Fibroblast of skin of left biceps (primary cell): ENCODE results near the gene ZNF761.
"Not testable (repeated sequence)": the region's sequence is repeated elsewhere in the genome, so short reads cannot be mapped to it uniquely, and the experiment has no call there.

Experiments used
- DNase-seq, 2 experiments: peaks; one replicate each; pipeline ENCODE4 v3.0.0-alpha.2; 2013; ENCODE audit warnings: low read depth in 2 of 2

ZNF761 gene

GRCh38 chr19:53460131-53460721, 28.4 kb downstream of the ZNF761 start:
- DNase-seq = not testable (repeated sequence)

- DNase-seq = no peak
Observed at GRCh38 chr19:53461866-53462265, 30.1 kb downstream of the ZNF761 start.

GRCh38 chr19:53462861-53463260, 31.1 kb downstream of the ZNF761 start:
- DNase-seq = no peak

- DNase-seq = no peak
Observed at GRCh38 chr19:53463263-53463662, 31.5 kb downstream of the ZNF761 start.

DNA sequence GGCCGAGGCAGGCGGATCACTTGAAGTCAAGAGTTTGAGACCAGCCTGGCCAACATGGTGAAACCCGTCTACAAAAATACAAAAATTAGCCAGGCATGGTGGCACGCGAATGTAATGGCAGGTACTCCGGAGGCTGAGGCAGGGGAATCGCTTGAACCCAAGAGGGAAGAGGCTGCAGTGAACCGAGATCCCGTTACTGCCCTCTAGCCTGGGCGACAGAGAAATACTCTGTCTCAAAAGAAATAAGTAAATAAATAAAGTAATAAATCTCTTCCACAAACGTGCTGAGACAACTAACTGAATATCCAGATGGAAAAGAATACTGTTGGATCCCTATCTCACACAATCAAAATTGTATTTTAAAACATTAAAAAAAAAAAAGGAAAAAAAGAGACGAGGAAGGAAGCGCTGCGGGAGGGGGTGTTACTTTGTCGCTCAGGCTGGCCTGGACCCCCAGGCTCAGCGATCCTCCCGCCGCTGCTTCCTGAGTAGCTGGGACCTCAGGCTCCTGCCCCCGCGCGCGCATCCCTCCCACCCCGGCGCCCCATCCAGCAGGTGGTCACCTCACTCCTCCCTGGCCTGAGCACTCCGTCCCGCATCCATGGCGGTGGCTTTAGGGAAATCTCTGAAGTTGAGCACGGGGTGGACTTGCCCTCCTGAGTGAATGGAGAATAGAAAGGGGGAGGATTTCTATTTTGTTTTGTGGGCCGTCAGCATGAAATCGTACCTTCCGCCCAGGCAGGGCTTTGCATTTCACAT, 35.1 kb downstream of the ZNF761 start:
- DNase-seq = no peak

DNA sequence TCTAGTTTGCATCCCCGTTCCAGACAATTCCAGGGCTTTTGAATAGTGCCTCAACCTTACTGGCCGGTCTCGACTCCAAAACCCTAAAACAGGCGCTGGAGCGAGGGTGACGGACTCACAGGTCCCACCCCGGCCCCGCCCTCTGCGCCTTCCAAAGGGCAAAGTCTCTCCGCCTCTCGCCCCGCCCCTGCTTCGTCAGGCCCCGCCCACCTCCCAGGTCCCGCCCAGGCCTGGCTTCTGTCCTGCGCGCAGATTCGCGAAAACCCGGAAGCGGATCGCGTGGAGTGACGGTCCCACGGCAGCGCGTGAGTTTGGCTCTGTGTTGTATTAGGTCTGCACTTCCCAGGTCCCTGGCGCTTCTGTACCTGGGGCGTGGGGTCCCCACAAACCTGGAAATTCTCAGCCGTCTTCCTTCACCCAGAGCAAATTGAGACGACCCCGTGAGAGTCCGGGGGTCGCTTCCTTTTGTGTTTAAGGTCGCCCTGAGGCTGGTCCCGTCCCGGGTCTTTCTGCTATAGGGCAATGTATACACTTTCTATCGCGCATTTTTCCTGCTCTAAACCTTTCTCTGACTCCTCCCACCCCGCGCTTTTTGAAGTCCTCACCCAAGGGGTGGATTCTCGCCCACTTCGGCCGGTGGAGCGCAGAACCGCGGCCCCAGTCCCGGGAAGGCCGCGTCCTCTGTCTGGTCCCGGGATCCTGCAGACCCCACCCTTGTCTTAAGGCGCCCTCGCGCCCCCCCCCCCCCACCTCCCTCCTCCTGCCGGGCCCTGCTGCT, 35.9 kb downstream of the ZNF761 start, which contains the start of gene ZNF813:
TSS of gene ZNF813 (plus strand) at position 249 of the 778 bp plus-strand sequence. CDS start 16,090 bp downstream, outside the sequence.
- peak; percentile 48 to 55 for DNase-seq

- not testable (repeated sequence) for DNase-seq
Observed at GRCh38 chr19:53468628-53469027, 36.8 kb downstream of the ZNF761 start.

DNA sequence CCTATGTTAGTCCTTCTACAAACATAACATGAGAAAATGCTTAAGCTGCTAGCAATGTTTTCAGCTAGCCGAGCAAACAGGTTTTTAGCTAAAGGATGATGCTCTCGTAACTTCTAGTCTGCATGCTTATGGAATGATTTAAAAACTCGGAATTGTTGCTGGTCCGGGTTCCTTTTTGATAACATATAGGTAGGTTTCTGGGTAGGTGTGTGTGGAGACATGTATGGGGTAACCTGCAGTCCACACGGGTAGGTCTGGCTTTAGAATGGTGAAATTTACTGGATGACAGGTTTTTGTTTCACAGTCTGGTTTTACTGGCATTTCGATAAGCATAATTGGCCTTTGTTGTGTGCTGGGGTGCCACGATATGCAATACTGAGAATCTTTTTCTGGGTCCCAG, 40.1 kb downstream of the ZNF761 start:
- DNase-seq = no peak

- not testable (repeated sequence) for DNase-seq
Observed at GRCh38 chr19:53474832-53475231, 43.0 kb downstream of the ZNF761 start.

GRCh38 chr19:53475470-53475869, 43.7 kb downstream of the ZNF761 start:
- DNase-seq = not testable (repeated sequence)

DNA sequence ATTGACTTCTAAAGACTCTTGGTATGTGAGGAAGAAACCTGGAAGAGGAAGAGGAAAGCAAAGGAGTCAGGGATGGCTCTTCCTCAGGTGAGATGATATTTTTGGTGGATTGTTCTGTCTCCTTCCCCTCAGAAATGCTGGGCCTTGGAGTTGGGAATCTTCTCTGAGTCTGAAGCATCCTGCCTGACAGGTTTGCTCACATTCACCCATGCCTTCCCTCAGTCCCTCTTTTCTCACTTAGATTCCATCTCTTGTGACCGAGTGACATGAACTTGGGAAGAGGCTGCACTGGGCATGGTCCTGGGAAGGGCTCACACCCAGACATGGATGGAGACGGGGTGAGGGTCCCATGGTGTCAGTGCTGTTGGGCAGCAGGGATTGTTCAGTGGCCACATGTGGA, 52.0 kb downstream of the ZNF761 start:
- not testable (repeated sequence) for DNase-seq

DNA sequence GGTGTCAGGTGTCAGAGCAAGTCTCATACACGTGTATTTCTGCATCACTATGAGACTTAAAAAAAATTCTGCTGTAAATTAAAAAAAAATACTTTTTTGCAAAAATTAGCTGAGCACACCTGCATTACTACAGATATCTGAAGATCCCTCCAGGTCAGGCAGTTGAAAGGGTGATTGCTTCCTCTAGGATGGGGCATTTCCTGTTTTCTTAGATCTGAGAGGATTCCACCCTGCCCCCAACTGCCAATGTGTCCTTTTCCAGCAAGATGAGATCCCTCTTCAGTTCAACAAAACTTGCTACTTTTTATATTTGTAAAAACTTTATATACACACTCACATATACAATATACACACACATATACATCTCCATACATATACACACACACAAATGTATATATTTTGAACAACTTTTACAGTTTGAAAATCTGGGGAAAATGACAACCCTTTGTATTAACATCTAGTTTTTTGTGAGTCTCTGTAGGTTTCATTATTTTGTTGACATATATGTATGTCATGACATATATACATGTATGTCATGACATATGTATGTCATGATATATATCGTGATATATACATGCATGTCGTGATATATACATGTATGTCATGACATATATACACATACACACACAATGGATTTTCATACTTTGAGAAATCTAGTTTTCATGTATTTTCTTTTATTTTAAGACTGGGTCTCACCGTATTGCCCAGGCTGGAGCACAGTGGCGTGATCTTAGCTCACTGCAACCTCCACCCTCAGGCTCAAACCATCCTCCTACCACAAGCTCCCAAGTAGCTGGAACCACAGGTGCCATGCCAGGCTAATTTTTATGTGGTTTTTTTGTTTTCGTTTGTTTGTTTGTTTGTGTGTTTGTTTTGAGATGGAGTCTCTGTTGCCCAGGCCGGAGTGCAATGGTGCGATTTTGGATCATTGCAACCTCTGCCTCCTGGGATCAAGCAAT, 53.5 kb downstream of the ZNF761 start:
- DNase-seq = no peak

DNA sequence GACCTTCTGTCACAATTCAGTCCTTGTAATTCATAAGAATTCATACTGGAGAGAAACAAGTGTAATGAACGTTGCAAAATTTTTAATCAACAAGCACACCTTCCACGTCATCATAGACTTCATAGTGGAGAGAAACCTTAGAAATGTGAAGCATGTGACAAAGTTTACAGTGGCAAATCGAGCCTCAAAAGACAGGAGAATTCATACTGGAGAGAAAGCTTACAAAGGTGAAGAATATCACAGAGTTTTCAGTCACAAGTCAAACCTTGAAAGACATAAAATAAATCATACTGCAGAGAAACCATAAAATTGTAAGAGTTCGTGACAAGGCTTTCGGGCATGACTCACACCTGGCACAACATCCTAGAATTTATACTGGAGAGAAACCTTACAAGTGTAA, 60.4 kb downstream of the ZNF761 start:
- DNase-seq = no peak

- not testable (repeated sequence) for DNase-seq
Observed at GRCh38 chr19:53497311-53498023, 65.7 kb downstream of the ZNF761 start.

GRCh38 chr19:53498024-53498395, 66.2 kb downstream of the ZNF761 start:
- DNase-seq = not testable (repeated sequence)

- DNase-seq = not testable (repeated sequence)
Observed at GRCh38 chr19:53503151-53503550, 71.4 kb downstream of the ZNF761 start.

DNA sequence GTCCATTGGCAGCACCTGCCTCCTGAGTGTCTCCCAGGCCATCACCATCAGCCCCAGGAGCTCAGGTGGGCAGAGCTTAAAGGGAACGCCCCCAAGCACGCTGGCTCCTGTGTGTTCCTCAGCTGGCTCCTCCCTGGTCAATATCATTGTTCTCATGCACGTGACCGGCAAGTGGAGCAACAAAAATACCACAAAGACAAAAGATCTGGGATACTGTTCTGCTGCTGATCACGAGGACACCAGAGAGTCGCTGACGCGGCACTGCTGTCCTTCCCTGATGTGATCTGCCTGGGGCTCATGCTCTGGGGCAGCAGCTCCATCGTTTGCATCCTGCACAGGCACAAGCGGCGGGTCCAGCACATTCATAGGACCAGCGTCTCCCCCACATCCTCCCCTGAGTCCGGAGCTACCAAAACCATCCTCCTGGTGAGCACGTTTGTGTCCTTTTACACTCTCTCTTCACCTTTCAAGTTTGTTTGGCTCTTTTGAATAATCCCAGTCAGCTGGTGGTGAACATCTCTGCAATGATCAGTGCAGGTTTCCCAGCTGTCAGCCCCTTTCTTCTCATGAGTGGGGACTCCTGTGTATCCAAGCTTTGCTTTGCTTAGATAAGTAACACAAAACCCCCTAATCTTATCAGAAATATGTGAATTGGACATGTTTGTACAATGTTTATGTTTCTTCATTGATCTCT, 72.0 kb downstream of the ZNF761 start:
- not testable (repeated sequence) for DNase-seq

- not testable (repeated sequence) for DNase-seq
Observed at GRCh38 chr19:53504365-53504703, 72.5 kb downstream of the ZNF761 start.

DNA sequence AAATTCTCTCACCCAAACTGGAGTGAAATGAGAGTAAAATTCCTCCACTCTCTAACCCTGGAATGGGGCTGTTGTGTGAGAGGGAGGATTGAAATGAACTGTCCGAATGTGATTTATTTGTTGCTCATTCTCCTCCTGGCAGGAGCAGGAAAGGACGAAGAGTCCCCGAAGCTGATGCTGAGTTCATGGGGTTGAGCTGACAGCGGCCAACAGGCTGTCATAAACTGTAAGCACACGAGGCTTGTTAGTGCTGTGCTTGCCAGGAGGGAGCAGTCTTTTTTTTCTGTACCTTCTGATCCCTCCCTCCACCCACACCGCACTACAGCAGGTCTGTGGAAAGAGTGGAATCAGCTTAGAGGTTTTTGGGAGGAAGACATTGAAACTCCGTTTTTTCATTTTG, 73.1 kb downstream of the ZNF761 start:
- DNase-seq = no peak

DNA sequence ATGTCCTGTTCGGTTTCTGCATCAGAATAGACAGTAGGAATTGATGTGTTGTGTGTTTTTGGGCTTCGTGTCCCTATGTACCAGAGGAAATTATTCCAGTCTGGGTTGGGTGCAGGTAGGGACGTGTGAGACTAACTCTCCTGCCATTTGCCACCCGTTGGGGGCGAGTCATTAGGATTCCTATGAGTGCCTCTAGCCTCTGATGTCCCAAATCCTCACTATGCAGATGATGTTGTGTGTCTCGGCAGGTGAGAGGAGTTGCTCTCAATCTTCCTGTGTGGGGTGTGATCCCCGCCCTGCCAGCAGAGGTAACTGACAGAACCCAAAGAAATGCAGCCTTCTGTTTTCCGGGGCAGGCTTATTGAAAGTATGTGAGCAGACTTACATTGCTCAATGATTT, 74.9 kb downstream of the ZNF761 start:
- DNase-seq = no peak
